HCT116 (cell line): Measurements from ENCODE around the gene TLE4. TPM values are rescaled to one million over a fixed set of nuclear protein-coding genes. Genes with fewer than 3 reads are reported as not detected.

Experiments used
- ATAC-seq: fragments of 200-7000 bp; cut with Tn5 transposase; 2 replicates; pipeline ENCODE4 v1.9.1; 2020; ENCODE audit warnings: mild to moderate bottlenecking, moderate library complexity
- BruUV-seq: library from RNA; stranded (reverse); fragments of 400-500 nt; replicated peaks from 2 replicates; lab custom pipeline; 2021; lab: Mats Ljungman, UMichigan
- CTCF ChIA-PET: fragments of 300-600 bp; sonication (Branson Sonifier 250); formaldehyde crosslinking; loops from one replicate; lab custom pipeline; 2021; ENCODE audit warnings: antibody characterized with exemption; lab: Charles Lee
- POLR2A ChIA-PET: fragments of 300-600, 350-600 bp; sonication (Branson Sonifier 250); formaldehyde crosslinking; loops from one replicate; lab custom pipeline; 2021; ENCODE audit warnings: antibody characterized with exemption; lab: Charles Lee
- RAD21 ChIA-PET, 2 experiments: fragments of 300-600 bp; sonication (Branson Sonifier 250); formaldehyde crosslinking; loops; one replicate each; lab custom pipeline; 2023; ENCODE audit warnings: low total read pairs in 2 of 2; ENCODE audit not compliant: uncharacterized antibody in 2 of 2, unreplicated experiment in 2 of 2, low non-redundant PET in 1 of 2; lab: Charles Lee
- DNase-seq: peaks from one replicate; pipeline ENCODE4 v3.0.0-alpha.2; 2010; ENCODE audit warnings: low read depth, low spot score
- H2AFZ ChIP-seq: fragments of 200-600 bp; shearing (Covaris generic), sonication (generic); 2 replicates; pipeline ENCODE4 v1.6.1; 2017; ENCODE audit warnings: low read depth, mixed run types, mixed read lengths, antibody characterized with exemption, low read length; ENCODE audit not compliant: poor library complexity, severe bottlenecking
- H3K27ac ChIP-seq: 2 replicates; pipeline ENCODE4 v1.5.1; 2012; ENCODE audit warnings: low read depth, low read length
- H3K27me3 ChIP-seq: fragments of 200-600 bp; sonication (generic); 2 replicates; pipeline ENCODE4 v1.6.1; 2016; ENCODE audit warnings: mixed run types, low read length, mixed read lengths; ENCODE audit not compliant: insufficient read depth
- H3K36me3 ChIP-seq, 2 experiments: fragments of 200-500 bp in 1 of 2; fragments of 200-600 bp in 1 of 2; sonication (Bioruptor generic) in 1 of 2; sonication (generic) in 1 of 2; 2 replicates each; pipeline versions ENCODE4 v1.5.1 to v1.6.1; 2014 to 2016; ENCODE audit warnings: low read length in 2 of 2, inconsistent platforms in 1 of 2, mixed read lengths in 1 of 2, mixed run types in 1 of 2; ENCODE audit not compliant: insufficient read depth in 2 of 2, control insufficient read depth in 1 of 2
- H3K4me1 ChIP-seq, 2 experiments: fragments of 200-600 bp in 1 of 2; sonication (generic) in 1 of 2; 2 replicates each; pipeline versions ENCODE4 v1.5.1 to v1.6.1; 2012 to 2017; ENCODE audit warnings: low read length in 2 of 2, inconsistent platforms in 1 of 2, mild to moderate bottlenecking in 1 of 2, mixed read lengths in 1 of 2, mixed run types in 1 of 2, moderate library complexity in 1 of 2; ENCODE audit not compliant: insufficient read depth in 2 of 2, control insufficient read depth in 1 of 2
- H3K4me2 ChIP-seq: fragments of 200-600 bp; sonication (generic); 2 replicates; pipeline ENCODE4 v1.6.1; 2017; ENCODE audit warnings: mixed run types, low read length, mixed read lengths
- H3K4me3 ChIP-seq, 2 experiments: fragments of 200-600 bp in 1 of 2; sonication (generic) in 1 of 2; replicated peaks in 1 of 2; 2 replicates each; pipeline ENCODE4 v1.5.1; 2011 to 2016; ENCODE audit warnings: low read length in 2 of 2, control low read depth in 1 of 2, low read depth in 1 of 2, mild to moderate bottlenecking in 1 of 2, mixed read lengths in 1 of 2, mixed run types in 1 of 2
- H3K79me2 ChIP-seq: fragments of 200-600 bp; sonication (generic); 2 replicates; pipeline ENCODE4 v1.6.1; 2017; ENCODE audit warnings: mild to moderate bottlenecking, mixed run types, low read length, moderate library complexity, mixed read lengths; ENCODE audit not compliant: insufficient read depth
- H3K9ac ChIP-seq: fragments of 200-600 bp; sonication (generic); 2 replicates; pipeline ENCODE4 v1.6.1; 2016; ENCODE audit warnings: low read length, mixed read lengths
- H3K9me2 ChIP-seq: fragments of 200-600 bp; sonication (generic), shearing (Covaris generic); 2 replicates; pipeline ENCODE4 v1.6.1; 2017; ENCODE audit warnings: mixed run types, mild to moderate bottlenecking, moderate library complexity; ENCODE audit not compliant: insufficient read depth
- H3K9me3 ChIP-seq, 2 experiments: fragments of 200-500 bp in 1 of 2; fragments of 200-600 bp in 1 of 2; sonication (Bioruptor generic) in 1 of 2; sonication (generic) in 1 of 2; 2 replicates each; pipeline ENCODE4 v1.6.1; 2014 to 2017; ENCODE audit warnings: low read length in 2 of 2, mixed read lengths in 2 of 2, inconsistent platforms in 1 of 2, low read depth in 1 of 2, mild to moderate bottlenecking in 1 of 2, mixed run types in 1 of 2, moderate library complexity in 1 of 2; ENCODE audit not compliant: control insufficient read depth in 1 of 2, insufficient read depth in 1 of 2
- H4K20me1 ChIP-seq: fragments of 200-600 bp; sonication (generic), shearing (Covaris generic); 2 replicates; pipeline ENCODE4 v1.6.1; 2017; ENCODE audit warnings: mixed run types, mild to moderate bottlenecking, moderate library complexity; ENCODE audit not compliant: insufficient read depth
- EGR1 ChIP-seq: IDR thresholded peaks from 2 replicates; pipeline ENCODE4 v1.6.1; 2012; ENCODE audit warnings: low read depth
- EZH2 ChIP-seq: fragments of 200-600 bp; sonication (generic); IDR thresholded peaks from 2 replicates; pipeline ENCODE4 v1.6.1; 2017; ENCODE audit warnings: antibody characterized with exemption, mixed run types
- POLR2A ChIP-seq: IDR thresholded peaks from 2 replicates; pipeline ENCODE4 v1.7.0; 2011; ENCODE audit warnings: borderline replicate concordance; ENCODE audit not compliant: insufficient read depth, insufficient read length; ENCODE audit errors: extremely low read depth
- RAD21 ChIP-seq: IDR thresholded peaks from 2 replicates; pipeline ENCODE4 v1.6.1; 2012; ENCODE audit warnings: low read depth, mild to moderate bottlenecking
- SIN3A ChIP-seq: IDR thresholded peaks from 2 replicates; pipeline ENCODE4 v1.6.1; 2012; ENCODE audit warnings: low read depth
- SP1 ChIP-seq: IDR thresholded peaks from 2 replicates; pipeline ENCODE4 v1.6.1; 2012; ENCODE audit warnings: low read depth
- SRF ChIP-seq: IDR thresholded peaks from 2 replicates; pipeline ENCODE4 v1.6.1; 2012; ENCODE audit warnings: low read depth
- TCF7L2 ChIP-seq: IDR thresholded peaks from 2 replicates; pipeline ENCODE4 v1.7.0; 2011; ENCODE audit warnings: borderline replicate concordance, inconsistent platforms; ENCODE audit not compliant: insufficient read depth, insufficient read length; ENCODE audit errors: extremely low read depth
- intact Hi-C: fragments of 100-400 bp; cut with micrococcal nuclease; formaldehyde crosslinking; loops from 2 replicates; pipeline ENCODE4 v1.10.0; 2022
- total RNA-seq: library from RNA; stranded (reverse); gene quantifications from one replicate; pipeline ENCODE4 v1.2.1, GENCODE V29; 2021; ENCODE audit not compliant: unreplicated experiment
- TF ChIP-seq, protein P1 (sequence below): IDR thresholded peaks from 2 replicates; pipeline ENCODE4 v1.6.1; 2012; ENCODE audit warnings: low read depth
- TF ChIP-seq, protein P2 (sequence below): IDR thresholded peaks from 2 replicates; pipeline ENCODE4 v1.6.1; 2012
- TF ChIP-seq, protein P3 (sequence below), 3 experiments: fragments of 200-600 bp in 1 of 3; sonication (generic) in 1 of 3; IDR thresholded peaks in 2 of 3; conservative IDR thresholded peaks in 1 of 3; 2 replicates each; pipeline ENCODE4 v1.5.1; 2012 to 2017; ENCODE audit warnings: low read depth in 2 of 3, low read length in 2 of 3, antibody characterized with exemption in 1 of 3, borderline replicate concordance in 1 of 3, control low read depth in 1 of 3, mild to moderate bottlenecking in 1 of 3, mixed read lengths in 1 of 3, mixed run types in 1 of 3, moderate library complexity in 1 of 3; ENCODE audit not compliant: insufficient read depth in 1 of 3
- TF ChIP-seq, protein P4 (sequence below): IDR thresholded peaks from 2 replicates; pipeline ENCODE4 v1.6.1; 2012
- TF ChIP-seq, protein P5 (sequence below): IDR thresholded peaks from 2 replicates; pipeline ENCODE4 v1.6.1; 2011; ENCODE audit warnings: mild to moderate bottlenecking, low read length, moderate library complexity; ENCODE audit not compliant: insufficient replicate concordance; ENCODE audit errors: extremely low read depth

Gene TLE4
- total RNA-seq, 1 experiment from 2014 or later, result 0.39 TPM

DNA sequence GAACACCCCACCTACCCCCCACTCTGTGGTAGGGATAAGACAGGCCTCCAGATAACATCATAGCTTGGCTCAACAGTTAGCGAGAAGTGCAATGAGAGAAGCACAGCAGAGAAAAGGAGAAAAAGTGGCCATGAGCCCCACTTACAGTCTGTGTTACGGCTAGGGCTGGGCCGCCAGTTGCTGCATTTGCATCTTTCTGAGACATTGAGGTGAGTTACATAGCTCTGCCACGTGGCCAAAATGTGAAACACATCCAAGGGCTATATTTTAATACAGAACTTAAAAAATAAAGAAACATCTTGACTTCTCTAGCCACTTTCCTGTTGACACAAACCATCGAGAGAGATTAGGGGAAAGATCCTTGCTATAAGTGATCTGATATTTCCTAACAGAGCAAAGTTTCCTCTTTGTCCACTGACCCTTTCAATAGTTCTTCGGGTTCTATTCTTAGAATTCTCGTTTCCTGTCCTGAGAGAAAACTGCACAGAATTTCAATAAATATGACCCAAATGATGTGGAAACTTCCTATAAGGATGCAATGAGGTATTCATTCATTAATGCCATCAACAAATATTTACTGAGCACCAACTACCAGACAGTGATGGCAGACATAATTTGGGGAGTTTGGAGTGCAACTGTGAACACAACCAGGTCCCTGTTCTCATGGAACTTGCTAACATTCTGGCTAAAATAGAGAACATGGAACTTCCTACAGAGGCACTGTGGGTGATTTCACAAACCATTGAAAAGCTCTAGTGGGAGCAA is 3.2 kb upstream of the TLE4 start:
- H3K9me2 ChIP-seq, result no peaks in the 10 kb centered on the region
- H4K20me1 ChIP-seq, result no peaks in the 10 kb centered on the region
- no peak overlapping the region for H3K9ac ChIP-seq
- ChIA-PET POLR2A (no interaction called here), CTCF (no interaction called here), RAD21 (no interaction called here)
- DNase-seq, result no peak
- H3K9me3 ChIP-seq, result peaks cover 0 to 21% of the 10 kb centered on the region in 2 experiments; a peak in 2 of 4 replicates
- no peaks in the 10 kb centered on the region for H3K4me1 ChIP-seq
- no peaks in the 10 kb centered on the region for H3K79me2 ChIP-seq
- TF ChIP-seq RAD21 (no peak), POLR2A (no peak), EGR1 (no peak), SIN3A (no peak), SRF (no peak), EZH2 (no peak), TCF7L2 (no peak), SP1 (no peak)
- TF ChIP-seq, protein P1, sequence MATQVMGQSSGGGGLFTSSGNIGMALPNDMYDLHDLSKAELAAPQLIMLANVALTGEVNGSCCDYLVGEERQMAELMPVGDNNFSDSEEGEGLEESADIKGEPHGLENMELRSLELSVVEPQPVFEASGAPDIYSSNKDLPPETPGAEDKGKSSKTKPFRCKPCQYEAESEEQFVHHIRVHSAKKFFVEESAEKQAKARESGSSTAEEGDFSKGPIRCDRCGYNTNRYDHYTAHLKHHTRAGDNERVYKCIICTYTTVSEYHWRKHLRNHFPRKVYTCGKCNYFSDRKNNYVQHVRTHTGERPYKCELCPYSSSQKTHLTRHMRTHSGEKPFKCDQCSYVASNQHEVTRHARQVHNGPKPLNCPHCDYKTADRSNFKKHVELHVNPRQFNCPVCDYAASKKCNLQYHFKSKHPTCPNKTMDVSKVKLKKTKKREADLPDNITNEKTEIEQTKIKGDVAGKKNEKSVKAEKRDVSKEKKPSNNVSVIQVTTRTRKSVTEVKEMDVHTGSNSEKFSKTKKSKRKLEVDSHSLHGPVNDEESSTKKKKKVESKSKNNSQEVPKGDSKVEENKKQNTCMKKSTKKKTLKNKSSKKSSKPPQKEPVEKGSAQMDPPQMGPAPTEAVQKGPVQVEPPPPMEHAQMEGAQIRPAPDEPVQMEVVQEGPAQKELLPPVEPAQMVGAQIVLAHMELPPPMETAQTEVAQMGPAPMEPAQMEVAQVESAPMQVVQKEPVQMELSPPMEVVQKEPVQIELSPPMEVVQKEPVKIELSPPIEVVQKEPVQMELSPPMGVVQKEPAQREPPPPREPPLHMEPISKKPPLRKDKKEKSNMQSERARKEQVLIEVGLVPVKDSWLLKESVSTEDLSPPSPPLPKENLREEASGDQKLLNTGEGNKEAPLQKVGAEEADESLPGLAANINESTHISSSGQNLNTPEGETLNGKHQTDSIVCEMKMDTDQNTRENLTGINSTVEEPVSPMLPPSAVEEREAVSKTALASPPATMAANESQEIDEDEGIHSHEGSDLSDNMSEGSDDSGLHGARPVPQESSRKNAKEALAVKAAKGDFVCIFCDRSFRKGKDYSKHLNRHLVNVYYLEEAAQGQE, result no peak
- TF ChIP-seq, protein P2, sequence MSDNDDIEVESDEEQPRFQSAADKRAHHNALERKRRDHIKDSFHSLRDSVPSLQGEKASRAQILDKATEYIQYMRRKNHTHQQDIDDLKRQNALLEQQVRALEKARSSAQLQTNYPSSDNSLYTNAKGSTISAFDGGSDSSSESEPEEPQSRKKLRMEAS, result no peak
- TF ChIP-seq, protein P3, sequence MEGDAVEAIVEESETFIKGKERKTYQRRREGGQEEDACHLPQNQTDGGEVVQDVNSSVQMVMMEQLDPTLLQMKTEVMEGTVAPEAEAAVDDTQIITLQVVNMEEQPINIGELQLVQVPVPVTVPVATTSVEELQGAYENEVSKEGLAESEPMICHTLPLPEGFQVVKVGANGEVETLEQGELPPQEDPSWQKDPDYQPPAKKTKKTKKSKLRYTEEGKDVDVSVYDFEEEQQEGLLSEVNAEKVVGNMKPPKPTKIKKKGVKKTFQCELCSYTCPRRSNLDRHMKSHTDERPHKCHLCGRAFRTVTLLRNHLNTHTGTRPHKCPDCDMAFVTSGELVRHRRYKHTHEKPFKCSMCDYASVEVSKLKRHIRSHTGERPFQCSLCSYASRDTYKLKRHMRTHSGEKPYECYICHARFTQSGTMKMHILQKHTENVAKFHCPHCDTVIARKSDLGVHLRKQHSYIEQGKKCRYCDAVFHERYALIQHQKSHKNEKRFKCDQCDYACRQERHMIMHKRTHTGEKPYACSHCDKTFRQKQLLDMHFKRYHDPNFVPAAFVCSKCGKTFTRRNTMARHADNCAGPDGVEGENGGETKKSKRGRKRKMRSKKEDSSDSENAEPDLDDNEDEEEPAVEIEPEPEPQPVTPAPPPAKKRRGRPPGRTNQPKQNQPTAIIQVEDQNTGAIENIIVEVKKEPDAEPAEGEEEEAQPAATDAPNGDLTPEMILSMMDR (IDR thresholded peaks at IDR 0.05 in 2 of 3, conservative IDR thresholded peaks at IDR 0.05 in 1 of 3; ENCODE audit: borderline replicate concordance in 1 of 3, insufficient read depth in 1 of 3, low read depth in 2 of 3, low read length in 2 of 3), result no peak
- TF ChIP-seq, protein P4, sequence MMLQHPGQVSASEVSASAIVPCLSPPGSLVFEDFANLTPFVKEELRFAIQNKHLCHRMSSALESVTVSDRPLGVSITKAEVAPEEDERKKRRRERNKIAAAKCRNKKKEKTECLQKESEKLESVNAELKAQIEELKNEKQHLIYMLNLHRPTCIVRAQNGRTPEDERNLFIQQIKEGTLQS, result no peak
- TF ChIP-seq, protein P5, sequence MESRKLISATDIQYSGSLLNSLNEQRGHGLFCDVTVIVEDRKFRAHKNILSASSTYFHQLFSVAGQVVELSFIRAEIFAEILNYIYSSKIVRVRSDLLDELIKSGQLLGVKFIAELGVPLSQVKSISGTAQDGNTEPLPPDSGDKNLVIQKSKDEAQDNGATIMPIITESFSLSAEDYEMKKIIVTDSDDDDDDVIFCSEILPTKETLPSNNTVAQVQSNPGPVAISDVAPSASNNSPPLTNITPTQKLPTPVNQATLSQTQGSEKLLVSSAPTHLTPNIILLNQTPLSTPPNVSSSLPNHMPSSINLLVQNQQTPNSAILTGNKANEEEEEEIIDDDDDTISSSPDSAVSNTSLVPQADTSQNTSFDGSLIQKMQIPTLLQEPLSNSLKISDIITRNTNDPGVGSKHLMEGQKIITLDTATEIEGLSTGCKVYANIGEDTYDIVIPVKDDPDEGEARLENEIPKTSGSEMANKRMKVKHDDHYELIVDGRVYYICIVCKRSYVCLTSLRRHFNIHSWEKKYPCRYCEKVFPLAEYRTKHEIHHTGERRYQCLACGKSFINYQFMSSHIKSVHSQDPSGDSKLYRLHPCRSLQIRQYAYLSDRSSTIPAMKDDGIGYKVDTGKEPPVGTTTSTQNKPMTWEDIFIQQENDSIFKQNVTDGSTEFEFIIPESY, result no peak
- H3K4me2 ChIP-seq, result no peak overlapping the region
- intact Hi-C loops, result no loop called here
- no peak for ATAC-seq
- no TSS peak for BruUV-seq
- no peaks in the 10 kb centered on the region for H3K27me3 ChIP-seq
- no peaks in the 10 kb centered on the region for H3K36me3 ChIP-seq
- H3K4me3 ChIP-seq, result no peak overlapping the region
- H3K27ac ChIP-seq, result no peak overlapping the region
- no peak overlapping the region for H2AFZ ChIP-seq
